MCF 10A (cell line): ENCODE results near the gene NPR2. TPM values are rescaled to one million over a fixed set of nuclear protein-coding genes. Genes with fewer than 3 reads are reported as not detected.

Experiments used
- BruUV-seq: library from RNA; stranded (reverse); fragments of 400-500 nt; replicated peaks from 2 replicates; lab custom pipeline; 2021; lab: Mats Ljungman, UMichigan
- CTCF ChIA-PET: fragments of 300-600 bp; sonication (Branson Sonifier 250); formaldehyde crosslinking; extraction: SDS; loops from one replicate; lab custom pipeline; 2021; ENCODE audit warnings: antibody characterized with exemption, inconsistent platforms; lab: Yijun Ruan, JAX
- POLR2A ChIA-PET: fragments of 300-600, 350-650 bp; sonication (Branson Sonifier 250); formaldehyde crosslinking; extraction: SDS; loops from one replicate; lab custom pipeline; 2020; ENCODE audit warnings: antibody characterized with exemption, inconsistent platforms; lab: Yijun Ruan, JAX
- DNase-seq: peaks from one replicate; pipeline ENCODE4 v3.0.0-alpha.2; 2018; ENCODE audit not compliant: unreplicated experiment
- H3K27ac Mint-ChIP-seq: one replicate; pipeline ENCODE4 v1.8.0; 2022; ENCODE audit warnings: mild to moderate bottlenecking, low read depth, mixed read lengths; ENCODE audit not compliant: unreplicated experiment
- H3K27me3 Mint-ChIP-seq: one replicate; pipeline ENCODE4 v1.8.0; 2022; ENCODE audit warnings: mixed read lengths; ENCODE audit not compliant: insufficient read depth, unreplicated experiment
- H3K36me3 Mint-ChIP-seq: one replicate; pipeline ENCODE4 v1.8.0; 2022; ENCODE audit warnings: mild to moderate bottlenecking, moderate library complexity, mixed read lengths; ENCODE audit not compliant: insufficient read depth, unreplicated experiment
- H3K4me1 Mint-ChIP-seq: one replicate; pipeline ENCODE4 v1.8.0; 2022; ENCODE audit warnings: mixed read lengths; ENCODE audit not compliant: insufficient read depth, unreplicated experiment
- H3K4me3 Mint-ChIP-seq: one replicate; pipeline ENCODE4 v1.8.0; 2022; ENCODE audit warnings: mild to moderate bottlenecking, moderate library complexity, mixed read lengths; ENCODE audit not compliant: unreplicated experiment
- H3K9me3 Mint-ChIP-seq: one replicate; pipeline ENCODE4 v1.8.0; 2022; ENCODE audit warnings: mixed read lengths; ENCODE audit not compliant: unreplicated experiment
- intact Hi-C: fragments of 100-400 bp; cut with micrococcal nuclease; formaldehyde crosslinking; loops from 2 replicates; pipeline ENCODE4 v1.14.1; 2022
- total RNA-seq: library from RNA; stranded (reverse); gene quantifications from 2 replicates; pipeline ENCODE4 v1.2.3, GENCODE V29; 2022
- TF ChIP-seq, protein P1 (sequence below): fragments of 200-600 bp; IDR thresholded peaks from one replicate; pipeline ENCODE4 v1.8.0; 2022; ENCODE audit warnings: antibody characterized with exemption, mild to moderate bottlenecking; ENCODE audit not compliant: unreplicated experiment

The NPR2 gene
- total RNA-seq, 1 experiment from 2014 or later, result 5.7 TPM

DNA sequence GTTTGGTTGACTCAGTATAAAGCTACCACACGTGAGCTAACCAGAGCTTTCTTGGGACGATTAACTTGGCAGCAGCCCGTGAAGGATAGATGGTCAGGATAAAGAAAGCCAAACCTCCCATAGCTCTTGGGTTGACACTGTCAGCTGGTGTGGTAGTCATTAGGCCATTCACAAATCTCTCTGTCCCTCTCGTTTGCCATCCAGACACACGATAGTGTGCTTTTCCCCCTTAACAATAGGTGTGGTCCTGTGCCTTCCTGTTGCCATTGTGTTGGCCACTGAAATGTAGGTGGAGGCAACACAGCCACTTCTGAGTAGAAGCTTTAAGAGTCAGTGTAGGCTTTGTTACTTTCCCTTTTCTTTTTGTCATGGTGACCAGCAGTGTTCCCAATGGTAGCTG is 67.1 kb downstream of the NPR2 start:
- POLR2A ChIA-PET, result interaction anchor here (0.6 to 1.5 kb wide), 3 partner anchors 22 to 242 kb away, joined by 3 read pairs; no protein-coding TSS in a partner anchor
- Mint-ChIP-seq H3K27me3 (peaks cover 47% of the 10 kb centered on the region), H3K4me1 (no peaks in the 10 kb centered on the region), H3K36me3 (peaks cover 4% of the 10 kb centered on the region), H3K27ac (no peak overlapping the region), H3K4me3 (no peak overlapping the region), H3K9me3 (no peaks in the 10 kb centered on the region)
- no TSS peak for BruUV-seq
- intact Hi-C loops, result no loop called here
- TF ChIP-seq, protein P1, sequence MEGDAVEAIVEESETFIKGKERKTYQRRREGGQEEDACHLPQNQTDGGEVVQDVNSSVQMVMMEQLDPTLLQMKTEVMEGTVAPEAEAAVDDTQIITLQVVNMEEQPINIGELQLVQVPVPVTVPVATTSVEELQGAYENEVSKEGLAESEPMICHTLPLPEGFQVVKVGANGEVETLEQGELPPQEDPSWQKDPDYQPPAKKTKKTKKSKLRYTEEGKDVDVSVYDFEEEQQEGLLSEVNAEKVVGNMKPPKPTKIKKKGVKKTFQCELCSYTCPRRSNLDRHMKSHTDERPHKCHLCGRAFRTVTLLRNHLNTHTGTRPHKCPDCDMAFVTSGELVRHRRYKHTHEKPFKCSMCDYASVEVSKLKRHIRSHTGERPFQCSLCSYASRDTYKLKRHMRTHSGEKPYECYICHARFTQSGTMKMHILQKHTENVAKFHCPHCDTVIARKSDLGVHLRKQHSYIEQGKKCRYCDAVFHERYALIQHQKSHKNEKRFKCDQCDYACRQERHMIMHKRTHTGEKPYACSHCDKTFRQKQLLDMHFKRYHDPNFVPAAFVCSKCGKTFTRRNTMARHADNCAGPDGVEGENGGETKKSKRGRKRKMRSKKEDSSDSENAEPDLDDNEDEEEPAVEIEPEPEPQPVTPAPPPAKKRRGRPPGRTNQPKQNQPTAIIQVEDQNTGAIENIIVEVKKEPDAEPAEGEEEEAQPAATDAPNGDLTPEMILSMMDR, result no peak
- no peak for DNase-seq
- CTCF ChIA-PET, result interaction anchor here (0.5 to 1.2 kb wide), 6 partner anchors 13 to 53 kb away, joined by 3 to 5 read pairs (median 4); no protein-coding TSS in a partner anchor

Other genes with a start within 250 kb of the NPR2 start
- gene TESK1, start 186.3 kb upstream of the NPR2 start, total RNA-seq, result 32.1 and 41.9 TPM in 2 replicates
- 1.6 and 1.8 TPM in 2 replicates for gene CD72, start 173.2 kb upstream of the NPR2 start, total RNA-seq
- not detected in 2 replicates for gene SIT1, start 140.7 kb upstream of the NPR2 start, total RNA-seq
- gene RMRP, start 133.6 kb upstream of the NPR2 start, total RNA-seq, result 13,245 and 17,503 TPM in 2 replicates
- 10.6 and 12.5 TPM in 2 replicates for gene CCDC107, start 133.3 kb upstream of the NPR2 start, total RNA-seq
- gene ARHGEF39, start 126.4 kb upstream of the NPR2 start, total RNA-seq, result 2.9 and 5.1 TPM in 2 replicates
- not detected in 2 replicates for gene CA9, start 117.7 kb upstream of the NPR2 start, total RNA-seq
- gene TPM2, start 101.7 kb upstream of the NPR2 start, total RNA-seq, result 161 and 207 TPM in 2 replicates
- gene TLN1, start 59.4 kb upstream of the NPR2 start, total RNA-seq, result 224 and 256 TPM in 2 replicates
- gene CREB3, start 58.9 kb upstream of the NPR2 start, total RNA-seq, result 58.7 and 66.2 TPM in 2 replicates
- gene GBA2, start 42.4 kb upstream of the NPR2 start, total RNA-seq, result 51.3 and 55.2 TPM in 2 replicates
- gene RGP1, start 42.3 kb upstream of the NPR2 start, total RNA-seq, result 33.8 and 35.8 TPM in 2 replicates
- not detected in 2 replicates for gene MSMP, start 37.3 kb upstream of the NPR2 start, total RNA-seq
- gene SPAG8, start 20.7 kb downstream of the NPR2 start, total RNA-seq, result 0.37 and 1.1 TPM in 2 replicates
- 45.4 and 48.2 TPM in 2 replicates for gene HINT2, start 23.5 kb downstream of the NPR2 start, total RNA-seq
- not detected in 2 replicates for gene FAM221B, start 37.1 kb downstream of the NPR2 start, total RNA-seq
- 4.6 and 7.0 TPM in 2 replicates for gene TMEM8B, start 37.6 kb downstream of the NPR2 start, total RNA-seq
- not detected in 2 replicates for gene OR13J1, start 78.8 kb downstream of the NPR2 start, total RNA-seq
- 4.4 and 6.0 TPM in 2 replicates for gene HRCT1, start 114.6 kb downstream of the NPR2 start, total RNA-seq
- 0.27 and 0.72 TPM in 2 replicates for gene SPAAR, start 117.9 kb downstream of the NPR2 start, total RNA-seq
- gene OR2S2, start 166.6 kb downstream of the NPR2 start, total RNA-seq, result not detected in 2 replicates
- gene RECK, start 245.3 kb downstream of the NPR2 start, total RNA-seq, result 3.3 and 3.7 TPM in 2 replicates